ENCODE measurements around the gene SIDT1. TPM values are rescaled to one million over a fixed set of nuclear protein-coding genes. Genes with fewer than 3 reads are reported as not detected.

The SIDT1 gene
- total RNA-seq, 1 donor from 2014 or later, result not detected

DNA sequence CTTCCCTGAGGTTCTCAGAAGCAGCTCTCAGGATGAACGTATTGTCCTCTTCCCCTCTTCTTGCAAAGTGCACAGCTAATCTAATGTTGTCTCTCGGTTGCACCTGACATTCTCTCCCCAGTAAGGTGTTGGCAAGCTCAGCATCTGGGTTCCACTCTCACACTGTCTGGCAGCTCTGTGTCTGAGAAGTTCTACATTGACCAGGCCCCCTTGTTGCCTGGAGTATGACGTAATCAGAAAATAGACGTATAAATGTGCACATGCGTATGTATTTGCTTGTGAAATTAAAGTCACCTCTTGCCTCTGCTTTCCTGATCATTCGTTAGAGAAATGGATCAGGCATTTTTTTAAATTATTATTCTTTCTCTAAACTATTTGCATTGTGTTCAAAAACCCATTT, 96.4 kb downstream of the SIDT1 start:
- no peak overlapping the region for H3K27ac ChIP-seq (ENCODE audit: low read depth, low read length)

DNA sequence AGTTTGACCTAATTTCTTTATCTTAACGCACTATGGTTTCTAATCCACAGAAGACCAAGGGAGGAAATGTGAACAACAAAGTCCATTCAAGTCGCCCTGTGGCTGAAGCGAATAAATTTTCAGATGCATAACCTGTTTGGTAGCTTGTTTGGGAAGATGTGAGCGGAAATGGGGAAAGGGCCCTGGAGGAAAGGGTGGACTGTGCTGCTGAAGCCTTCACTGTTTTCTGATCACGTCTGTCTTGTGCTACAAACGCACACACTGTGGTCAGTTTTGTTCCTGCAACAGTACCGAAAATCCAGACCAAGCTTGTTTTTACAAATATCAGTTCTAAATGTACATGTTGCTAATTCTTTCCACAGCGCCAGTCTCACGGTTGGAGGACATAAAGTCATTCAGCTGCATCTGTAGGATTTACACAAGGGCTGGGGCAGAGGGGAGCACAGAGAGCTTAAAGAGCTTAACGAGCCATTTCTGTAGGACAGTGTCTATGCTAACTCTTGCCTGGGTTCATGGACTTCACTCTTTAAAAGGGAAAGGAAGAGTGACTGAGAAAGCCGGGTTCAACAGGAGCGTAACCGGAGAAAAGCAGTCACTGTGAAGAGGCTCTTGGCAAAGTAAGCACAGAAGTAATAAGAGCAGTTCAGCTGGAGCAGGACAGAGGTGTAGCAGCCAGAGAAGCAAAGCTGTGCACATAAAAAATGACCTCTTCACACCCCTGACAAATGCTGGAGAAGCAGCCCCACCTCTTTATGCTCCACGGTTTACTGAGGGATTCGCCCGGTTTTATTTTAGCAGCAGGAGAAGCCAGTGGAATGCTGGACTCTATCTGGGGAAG, 97.4 kb downstream of the SIDT1 start:
- Mint-ChIP-seq H3K36me3 (ENCODE audit: low read depth, unreplicated experiment) (no peaks in the 10 kb centered on the region), H3K4me3 (ENCODE audit: unreplicated experiment) (no peak overlapping the region), H3K9me3 (ENCODE audit: unreplicated experiment) (no peaks in the 10 kb centered on the region), H3K27ac (ENCODE audit: unreplicated experiment) (no peak overlapping the region), H3K27me3 (ENCODE audit: low read depth, unreplicated experiment) (peaks cover 13% of the 10 kb centered on the region), H3K4me1 (ENCODE audit: low read depth, unreplicated experiment) (peaks cover 3% of the 10 kb centered on the region)
- H3K9ac ChIP-seq (ENCODE audit: low read length), result no peak overlapping the region
- H3K4me1 ChIP-seq (ENCODE audit: insufficient read depth, low read length), result peaks cover 3% of the 10 kb centered on the region
- no peak overlapping the region for H3K4me3 ChIP-seq (ENCODE audit: insufficient read depth, low read depth, low read length)
- DNase-seq (ENCODE audit: low read depth) (no peak), FAIRE-seq (no peak)
- no peaks in the 10 kb centered on the region for H3K36me3 ChIP-seq (ENCODE audit: insufficient read depth, low read length)
- no peaks in the 10 kb centered on the region for H3K27me3 ChIP-seq (ENCODE audit: insufficient read depth, low read length)
- H3K79me2 ChIP-seq (ENCODE audit: insufficient read depth, low read length), result no peaks in the 10 kb centered on the region
- H3K27ac ChIP-seq (ENCODE audit: low read depth, low read length), result no peak overlapping the region
- TF ChIP-seq EZH2 (IDR thresholded peaks at IDR 0.05; ENCODE audit: insufficient read depth, low read length), result no peak
- TF ChIP-seq, protein P1, sequence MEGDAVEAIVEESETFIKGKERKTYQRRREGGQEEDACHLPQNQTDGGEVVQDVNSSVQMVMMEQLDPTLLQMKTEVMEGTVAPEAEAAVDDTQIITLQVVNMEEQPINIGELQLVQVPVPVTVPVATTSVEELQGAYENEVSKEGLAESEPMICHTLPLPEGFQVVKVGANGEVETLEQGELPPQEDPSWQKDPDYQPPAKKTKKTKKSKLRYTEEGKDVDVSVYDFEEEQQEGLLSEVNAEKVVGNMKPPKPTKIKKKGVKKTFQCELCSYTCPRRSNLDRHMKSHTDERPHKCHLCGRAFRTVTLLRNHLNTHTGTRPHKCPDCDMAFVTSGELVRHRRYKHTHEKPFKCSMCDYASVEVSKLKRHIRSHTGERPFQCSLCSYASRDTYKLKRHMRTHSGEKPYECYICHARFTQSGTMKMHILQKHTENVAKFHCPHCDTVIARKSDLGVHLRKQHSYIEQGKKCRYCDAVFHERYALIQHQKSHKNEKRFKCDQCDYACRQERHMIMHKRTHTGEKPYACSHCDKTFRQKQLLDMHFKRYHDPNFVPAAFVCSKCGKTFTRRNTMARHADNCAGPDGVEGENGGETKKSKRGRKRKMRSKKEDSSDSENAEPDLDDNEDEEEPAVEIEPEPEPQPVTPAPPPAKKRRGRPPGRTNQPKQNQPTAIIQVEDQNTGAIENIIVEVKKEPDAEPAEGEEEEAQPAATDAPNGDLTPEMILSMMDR (IDR thresholded peaks at IDR 0.05; ENCODE audit: insufficient read depth, low read depth, low read length), result no peak
- no peak overlapping the region for H2AFZ ChIP-seq (ENCODE audit: low read depth, low read length)
- no peak overlapping the region for H3K4me2 ChIP-seq (ENCODE audit: low read length)
- H4K20me1 ChIP-seq (ENCODE audit: insufficient read depth, low read length), result no peaks in the 10 kb centered on the region
- no peaks in the 10 kb centered on the region for H3K9me3 ChIP-seq (ENCODE audit: insufficient read depth, low read depth, low read length)

More for the DNA sequence above, 96.4 kb downstream of the SIDT1 start:
- Histone ChIP-seq H3K79me2 (ENCODE audit: insufficient read depth, low read length) (no peaks in the 10 kb centered on the region), H4K20me1 (ENCODE audit: insufficient read depth, low read length) (no peaks in the 10 kb centered on the region), H3K36me3 (ENCODE audit: insufficient read depth, low read length) (no peaks in the 10 kb centered on the region), H3K27me3 (ENCODE audit: insufficient read depth, low read length) (no peaks in the 10 kb centered on the region), H3K9me3 (ENCODE audit: insufficient read depth, low read depth, low read length) (no peaks in the 10 kb centered on the region), H2AFZ (ENCODE audit: low read depth, low read length) (no peak overlapping the region), H3K4me3 (ENCODE audit: insufficient read depth, low read depth, low read length) (no peak overlapping the region), H3K9ac (ENCODE audit: low read length) (no peak overlapping the region), H3K4me1 (ENCODE audit: insufficient read depth, low read length) (peaks cover 3% of the 10 kb centered on the region), H3K4me2 (ENCODE audit: low read length) (no peak overlapping the region)
- Mint-ChIP-seq H3K9me3 (ENCODE audit: unreplicated experiment) (no peaks in the 10 kb centered on the region), H3K36me3 (ENCODE audit: low read depth, unreplicated experiment) (no peaks in the 10 kb centered on the region), H3K27me3 (ENCODE audit: low read depth, unreplicated experiment) (peaks cover 19% of the 10 kb centered on the region), H3K4me1 (ENCODE audit: low read depth, unreplicated experiment) (peaks cover 3% of the 10 kb centered on the region), H3K4me3 (ENCODE audit: unreplicated experiment) (no peak overlapping the region), H3K27ac (ENCODE audit: unreplicated experiment) (no peak overlapping the region)
- DNase-seq (ENCODE audit: low read depth), result no peak
- TF ChIP-seq, protein P1 (IDR thresholded peaks at IDR 0.05; ENCODE audit: insufficient read depth, low read depth, low read length), result no peak
- TF ChIP-seq EZH2 (IDR thresholded peaks at IDR 0.05; ENCODE audit: insufficient read depth, low read length), result no peak
- no peak for FAIRE-seq

DNA sequence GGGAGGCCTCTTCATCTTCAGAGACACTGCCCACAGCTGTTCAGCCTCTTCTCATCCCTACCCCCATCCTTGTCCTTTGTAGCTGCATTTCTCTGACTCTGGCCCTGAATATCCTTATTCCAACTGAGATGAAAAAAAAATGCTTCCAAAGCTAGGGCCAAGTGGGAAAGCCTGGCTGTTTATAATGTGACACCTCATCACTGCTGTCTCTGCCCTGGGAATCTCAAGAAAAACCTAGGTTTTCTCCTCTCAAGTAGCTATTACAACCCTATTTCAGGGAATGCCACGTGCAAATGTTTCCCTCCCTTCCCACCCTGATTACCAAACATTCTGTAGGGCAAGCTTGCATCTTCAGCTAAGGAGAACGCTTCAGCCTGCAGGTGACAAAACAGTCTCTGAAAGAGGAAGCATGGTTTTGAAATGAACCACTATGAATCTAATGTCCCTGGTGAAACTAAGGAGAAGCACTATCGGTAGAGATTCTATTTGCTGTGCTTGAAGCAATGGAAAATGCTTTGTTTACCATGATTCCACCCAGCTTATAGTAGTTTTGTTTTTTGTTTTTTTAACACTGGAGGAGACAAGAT, 98.7 kb downstream of the SIDT1 start:
- Histone ChIP-seq H3K9me3 (ENCODE audit: insufficient read depth, low read depth, low read length) (no peaks in the 10 kb centered on the region), H4K20me1 (ENCODE audit: insufficient read depth, low read length) (no peaks in the 10 kb centered on the region), H3K36me3 (ENCODE audit: insufficient read depth, low read length) (no peaks in the 10 kb centered on the region), H2AFZ (ENCODE audit: low read depth, low read length) (no peak overlapping the region), H3K27me3 (ENCODE audit: insufficient read depth, low read length) (no peaks in the 10 kb centered on the region), H3K27ac (ENCODE audit: low read depth, low read length) (no peak overlapping the region), H3K9ac (ENCODE audit: low read length) (no peak overlapping the region), H3K4me1 (ENCODE audit: insufficient read depth, low read length) (peaks cover 3% of the 10 kb centered on the region), H3K4me2 (ENCODE audit: low read length) (no peak overlapping the region), H3K4me3 (ENCODE audit: insufficient read depth, low read depth, low read length) (no peak overlapping the region), H3K79me2 (ENCODE audit: insufficient read depth, low read length) (no peaks in the 10 kb centered on the region)
- no peak for DNase-seq (ENCODE audit: low read depth)
- Mint-ChIP-seq H3K36me3 (ENCODE audit: low read depth, unreplicated experiment) (no peaks in the 10 kb centered on the region), H3K27me3 (ENCODE audit: low read depth, unreplicated experiment) (peaks cover 10% of the 10 kb centered on the region), H3K4me3 (ENCODE audit: unreplicated experiment) (no peak overlapping the region), H3K27ac (ENCODE audit: unreplicated experiment) (no peak overlapping the region), H3K9me3 (ENCODE audit: unreplicated experiment) (no peaks in the 10 kb centered on the region), H3K4me1 (ENCODE audit: low read depth, unreplicated experiment) (peaks cover 3% of the 10 kb centered on the region)
- no peak for FAIRE-seq
- TF ChIP-seq, protein P1 (IDR thresholded peaks at IDR 0.05; ENCODE audit: insufficient read depth, low read depth, low read length), result no peak
- no peak for TF ChIP-seq EZH2 (IDR thresholded peaks at IDR 0.05; ENCODE audit: insufficient read depth, low read length)
